Mesenchymal stem cell (in vitro differentiated cells and primary cell): Measurements from ENCODE around the gene HMGCL.
A peak's percentile ranks its signal among the peaks of the same experiment; 100 is the strongest.
"Not testable (repeated sequence)": the region's sequence is repeated elsewhere in the genome, so short reads cannot be mapped to it uniquely, and the experiment has no call there.

Experiments
- DNase-seq: peaks from one replicate; pipeline ENCODE4 v3.0.0-alpha.2; 2013
- H2AFZ ChIP-seq: one replicate; pipeline ENCODE4 v1.6.1; 2013; ENCODE audit warnings: low read depth, mild to moderate bottlenecking, control low read depth, inconsistent platforms, low read length, moderate library complexity
- H2AK5ac ChIP-seq: 2 replicates; pipeline ENCODE4 v1.6.1; 2013; ENCODE audit warnings: low read length, moderate library complexity, mild to moderate bottlenecking, inconsistent platforms; ENCODE audit not compliant: severe bottlenecking
- H2BK120ac ChIP-seq: one replicate; pipeline ENCODE4 v1.6.1; 2013; ENCODE audit warnings: low read depth, mild to moderate bottlenecking, inconsistent platforms, low read length, moderate library complexity
- H2BK12ac ChIP-seq, 2 experiments: one replicate each; pipeline ENCODE4 v1.6.1; 2013; ENCODE audit warnings: inconsistent platforms in 2 of 2, low read length in 2 of 2, mild to moderate bottlenecking in 2 of 2, moderate library complexity in 2 of 2, control low read depth in 1 of 2
- H2BK15ac ChIP-seq: one replicate; pipeline ENCODE4 v1.6.1; 2013; ENCODE audit warnings: mild to moderate bottlenecking, low read depth, inconsistent platforms; ENCODE audit not compliant: poor library complexity, severe bottlenecking
- H2BK5ac ChIP-seq: 2 replicates; pipeline ENCODE4 v1.6.1; 2013; ENCODE audit warnings: low read depth, mild to moderate bottlenecking, low read length, control low read depth, inconsistent platforms; ENCODE audit not compliant: poor library complexity, severe bottlenecking
- H3K14ac ChIP-seq, 2 experiments: one replicate each; pipeline ENCODE4 v1.6.1; 2013; ENCODE audit warnings: inconsistent platforms in 2 of 2, low read length in 2 of 2, control low read depth in 1 of 2, mild to moderate bottlenecking in 1 of 2, moderate library complexity in 1 of 2
- H3K18ac ChIP-seq, 2 experiments: one replicate each; pipeline ENCODE4 v1.6.1; 2013; ENCODE audit warnings: inconsistent platforms in 2 of 2, low read length in 2 of 2, control low read depth in 1 of 2, low read depth in 1 of 2, mild to moderate bottlenecking in 1 of 2
- H3K23ac ChIP-seq, 2 experiments: one replicate each; pipeline ENCODE4 v1.6.1; 2013; ENCODE audit warnings: inconsistent platforms in 2 of 2, low read length in 2 of 2, mild to moderate bottlenecking in 2 of 2, moderate library complexity in 2 of 2, control low read depth in 1 of 2
- H3K27ac ChIP-seq: 2 replicates; pipeline ENCODE4 v1.5.1; 2013; ENCODE audit warnings: mild to moderate bottlenecking, moderate library complexity, low read length, control low read depth, inconsistent platforms; ENCODE audit not compliant: poor library complexity, severe bottlenecking
- H3K27me3 ChIP-seq, 2 experiments: 2 replicates each; pipeline versions ENCODE4 v1.6.1 to v1.7.0; 2013; ENCODE audit warnings: low read length in 2 of 2, mild to moderate bottlenecking in 2 of 2, moderate library complexity in 2 of 2, control low read depth in 1 of 2, inconsistent platforms in 1 of 2; ENCODE audit not compliant: control insufficient read depth in 1 of 2, insufficient read depth in 1 of 2
- H3K36me3 ChIP-seq, 2 experiments: 2 replicates each; pipeline versions ENCODE4 v1.6.1 to v1.7.0; 2013; ENCODE audit warnings: low read length in 2 of 2, control low read depth in 1 of 2, inconsistent platforms in 1 of 2, low read depth in 1 of 2, mild to moderate bottlenecking in 1 of 2; ENCODE audit not compliant: insufficient read depth in 2 of 2, control insufficient read depth in 1 of 2
- H3K4ac ChIP-seq, 2 experiments: one replicate each; pipeline ENCODE4 v1.6.1; 2013; ENCODE audit warnings: inconsistent platforms in 2 of 2, low read length in 2 of 2, mild to moderate bottlenecking in 2 of 2, moderate library complexity in 2 of 2, control low read depth in 1 of 2, low read depth in 1 of 2
- H3K4me1 ChIP-seq: 2 replicates; pipeline ENCODE4 v1.6.1; 2013; ENCODE audit warnings: low read depth, low read length, control low read depth; ENCODE audit not compliant: control insufficient read depth, insufficient read depth
- H3K4me2 ChIP-seq: 2 replicates; pipeline ENCODE4 v1.6.1; 2013; ENCODE audit warnings: low read length, mild to moderate bottlenecking, inconsistent platforms; ENCODE audit not compliant: poor library complexity, severe bottlenecking
- H3K4me3 ChIP-seq, 2 experiments: 2 replicates each; pipeline versions ENCODE4 v1.5.1 to v1.7.0; 2013; ENCODE audit warnings: low read length in 2 of 2, mild to moderate bottlenecking in 2 of 2, control low read depth in 1 of 2, low read depth in 1 of 2; ENCODE audit not compliant: insufficient read depth in 1 of 2
- H3K79me1 ChIP-seq: replicated peaks from 2 replicates; pipeline ENCODE4 v1.6.1; 2013; ENCODE audit warnings: mild to moderate bottlenecking, control low read depth, low read length, inconsistent platforms; ENCODE audit not compliant: poor library complexity, severe bottlenecking
- H3K9ac ChIP-seq: 2 replicates; pipeline ENCODE4 v1.7.0; 2013; ENCODE audit warnings: mild to moderate bottlenecking, low read length, moderate library complexity
- H3K9me3 ChIP-seq: 2 replicates; pipeline ENCODE4 v1.7.0; 2013; ENCODE audit warnings: mild to moderate bottlenecking, low read length; ENCODE audit not compliant: control insufficient read depth
- H4K8ac ChIP-seq: one replicate; pipeline ENCODE4 v1.6.1; 2013; ENCODE audit warnings: inconsistent platforms, mild to moderate bottlenecking, low read length, moderate library complexity
- H4K91ac ChIP-seq: one replicate; pipeline ENCODE4 v1.6.1; 2013; ENCODE audit warnings: mild to moderate bottlenecking, low read length, inconsistent platforms
- WGBS: methylation state at CpG from one replicate; pipeline ENCODE4 v1.1.7; 2013; ENCODE audit warnings: mixed read lengths; 5-methylcytosine and 5-hydroxymethylcytosine counted together

HMGCL gene

DNA sequence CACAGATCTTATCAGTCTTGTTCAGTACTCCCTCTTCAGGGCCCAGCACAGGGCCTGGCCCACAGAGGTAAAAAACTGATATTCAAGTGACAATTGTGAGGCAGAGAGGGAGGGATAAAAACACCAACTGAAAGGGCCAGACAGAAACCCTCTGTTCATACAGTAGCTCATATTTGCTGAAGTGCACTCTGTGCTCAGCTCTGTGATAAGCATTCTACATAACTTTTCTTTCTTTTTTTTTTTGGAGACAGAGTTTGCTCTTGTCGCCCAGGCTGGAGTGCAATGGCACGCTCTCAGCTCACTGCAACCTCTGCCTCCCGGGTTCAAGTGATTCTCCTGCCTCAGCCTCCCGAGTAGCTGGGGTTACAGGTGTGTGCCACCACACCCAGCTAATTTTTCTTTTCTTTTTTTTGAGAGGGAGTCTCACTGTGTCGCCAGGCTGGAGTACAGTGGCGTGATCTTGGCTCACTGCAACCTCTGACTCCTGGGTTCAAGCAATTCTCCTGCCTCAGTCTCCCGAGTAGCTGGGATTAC is 22.4 kb downstream of the HMGCL start:
- not testable (repeated sequence) for H3K4ac ChIP-seq, H3K4me3 ChIP-seq, H2BK12ac ChIP-seq, H4K91ac ChIP-seq, DNase-seq, H3K23ac ChIP-seq, H2BK120ac ChIP-seq, H2AFZ ChIP-seq, H3K9me3 ChIP-seq, H3K27ac ChIP-seq, H3K9ac ChIP-seq, H3K4me2 ChIP-seq, H4K8ac ChIP-seq, H3K14ac ChIP-seq, H2BK15ac ChIP-seq, H3K18ac ChIP-seq, H2AK5ac ChIP-seq, H2BK5ac ChIP-seq, H3K27me3 ChIP-seq
- 95% methylated on average over 7 of the region's 7 CpGs for WGBS
- H3K4me1 ChIP-seq = peaks cover 20% of the 10 kb centered on the region
- H3K79me1 ChIP-seq = peaks cover 11% of the 10 kb centered on the region
- H3K36me3 ChIP-seq = peaks cover 41 to 44% of the 10 kb centered on the region in 2 experiments

GRCh38 chr1:23801876-23802275 is 23.4 kb downstream of the HMGCL start:
- Histone ChIP-seq H2BK15ac (no peak overlapping the region), H3K4me2 (no peak overlapping the region), H3K27ac (no peak overlapping the region), H2AFZ (no peak overlapping the region), H3K9me3 (no peaks in the 10 kb centered on the region), H3K18ac (no peak overlapping the region), H3K27me3 (no peaks in the 10 kb centered on the region), H3K4me3 (peak overlapping the region in 1 of 2 experiments; percentile 94), H3K4me1 (peaks cover 22% of the 10 kb centered on the region), H4K91ac (no peak overlapping the region), H3K14ac (no peak overlapping the region), H2BK5ac (no peak overlapping the region), H4K8ac (no peak overlapping the region), H3K79me1 (peaks cover 18% of the 10 kb centered on the region), H3K4ac (no peak overlapping the region), H3K23ac (no peak overlapping the region), H3K9ac (peak overlapping the region; percentile 90), H2BK12ac (no peak overlapping the region), H2BK120ac (no peak overlapping the region), H3K36me3 (peaks cover 40 to 44% of the 10 kb centered on the region in 2 experiments), H2AK5ac (no peak overlapping the region)
- WGBS = 67% methylated on average over 10 of the region's 10 CpGs
- no peak for DNase-seq

GRCh38 chr1:23801338-23801748 is 23.9 kb downstream of the HMGCL start:
- H3K27me3 ChIP-seq = no peaks in the 10 kb centered on the region
- peak overlapping the region; percentile 64 for H3K4me2 ChIP-seq
- H3K18ac ChIP-seq = peak overlapping the region in 1 of 2 experiments; percentile 8
- no peak overlapping the region for H3K23ac ChIP-seq
- no peak overlapping the region for H2AK5ac ChIP-seq
- H3K9ac ChIP-seq = peak overlapping the region; percentile 90
- no peak overlapping the region for H2BK5ac ChIP-seq
- H2BK120ac ChIP-seq = no peak overlapping the region
- WGBS = 18% methylated on average over 19 of the region's 19 CpGs
- peak; percentile 39 for DNase-seq
- peaks cover 23% of the 10 kb centered on the region for H3K79me1 ChIP-seq
- H3K14ac ChIP-seq = no peak overlapping the region
- H3K4me1 ChIP-seq = peaks cover 23% of the 10 kb centered on the region
- no peak overlapping the region for H2BK15ac ChIP-seq
- H3K9me3 ChIP-seq = no peaks in the 10 kb centered on the region
- no peak overlapping the region for H4K91ac ChIP-seq
- H4K8ac ChIP-seq = peak overlapping the region; percentile 33
- no peak overlapping the region for H2BK12ac ChIP-seq
- no peak overlapping the region for H2AFZ ChIP-seq
- peaks cover 39 to 46% of the 10 kb centered on the region in 2 experiments for H3K36me3 ChIP-seq
- peak overlapping the region; percentile 67 to 94 for H3K4me3 ChIP-seq
- H3K27ac ChIP-seq = no peak overlapping the region
- no peak overlapping the region for H3K4ac ChIP-seq

GRCh38 chr1:23800400-23801337 is 24.6 kb downstream of the HMGCL start, which contains the start of gene GALE:
GALE (minus strand) TSS chr1:23800754; CDS start chr1:23799007, 1,747 bp downstream.
- Histone ChIP-seq H3K27me3 (no peaks in the 10 kb centered on the region), H4K8ac (peak within 1 kb of the TSS; percentile 90), H3K4me1 (peaks cover 25% of the 10 kb centered on the region), H2BK120ac (peak within 1 kb of the TSS; percentile 81), H3K9ac (peak within 1 kb of the TSS; percentile 90), H3K27ac (peak within 1 kb of the TSS; percentile 91), H2BK15ac (peak within 1 kb of the TSS; percentile 71), H2BK12ac (peak within 1 kb of the TSS; percentile 62 to 82), H3K4me3 (peak within 1 kb of the TSS; percentile 68 to 94), H3K36me3 (peaks cover 42 to 50% of the 10 kb centered on the region in 2 experiments), H3K4ac (peak within 1 kb of the TSS; percentile 69 to 96), H2BK5ac (peak within 1 kb of the TSS; percentile 58), H3K9me3 (no peaks in the 10 kb centered on the region), H4K91ac (peak within 1 kb of the TSS; percentile 98), H3K4me2 (peak within 1 kb of the TSS; percentile 74), H3K18ac (peak within 1 kb of the TSS; percentile 84 to 95), H3K23ac (peak within 1 kb of the TSS in 1 of 2 experiments; percentile 48), H3K14ac (peak within 1 kb of the TSS in 1 of 2 experiments; percentile 86), H2AFZ (peak within 1 kb of the TSS; percentile 29), H2AK5ac (peak within 1 kb of the TSS; percentile 78), H3K79me1 (peaks cover 29% of the 10 kb centered on the region)
- 2% methylated on average over 78 of the region's 82 CpGs for whole genome bisulfite sequencing
- DNase-seq = peak; percentile 95
